Ascending aorta (tissue), 2 donors: Measurements from ENCODE around the gene OR10AD1. TPM values are rescaled to one million over a fixed set of nuclear protein-coding genes. Genes with fewer than 3 reads are reported as not detected.

Experiments used
- DNase-seq, 2 donors: peaks; one replicate each; pipeline ENCODE4 v3.0.0-alpha.2; 2019; ENCODE audit warnings: low spot score in 2 of 2
- H3K27ac ChIP-seq, 2 donors: fragments of 200-600 bp; sonication (generic); one replicate each; pipeline ENCODE4 v1.5.1; 2016 to 2017; ENCODE audit warnings: mild to moderate bottlenecking in 1 of 2
- H3K27me3 ChIP-seq: fragments of 200-600 bp; sonication (generic); one replicate; pipeline ENCODE4 v1.5.1; 2017
- H3K36me3 ChIP-seq, 2 donors: fragments of 200-600 bp; sonication (generic); one replicate each; pipeline ENCODE4 v1.5.1; 2016
- H3K4me1 ChIP-seq, 2 donors: fragments of 200-600 bp; sonication (generic); one replicate each; pipeline ENCODE4 v1.5.1; 2016 to 2017; ENCODE audit warnings: mild to moderate bottlenecking in 1 of 2
- H3K4me3 ChIP-seq, 2 donors: fragments of 200-600 bp; sonication (generic); one replicate each; pipeline ENCODE4 v1.5.1; 2016 to 2017; ENCODE audit warnings: mild to moderate bottlenecking in 1 of 2
- H3K9me3 ChIP-seq, 2 donors: fragments of 200-600 bp; sonication (generic); one replicate each; pipeline ENCODE4 v1.5.1; 2016
- intact Hi-C: fragments of 100-400 bp; cut with DNase I; formaldehyde crosslinking; loops from one replicate; pipeline ENCODE4 v1.15.1; 2023
- total RNA-seq: library from RNA; depleted of rRNA; stranded (reverse); fragments of >200 nt; gene quantifications from one replicate; pipeline ENCODE4 v1.1.0, GENCODE V29; 2016
- TF ChIP-seq, protein P1 (sequence below), 3 experiments: fragments of 200-600 bp in 2 of 3; fragments of 450-650 bp in 1 of 3; sonication (generic) in 2 of 3; IDR thresholded peaks; one replicate each; pipeline ENCODE4 v1.5.1; 2016 to 2019; ENCODE audit warnings: antibody characterized with exemption in 3 of 3, mild to moderate bottlenecking in 1 of 3, moderate library complexity in 1 of 3

Gene OR10AD1
- total RNA-seq, 1 donor from 2014 or later = not detected

GRCh38 chr12:48201516-48201915 lies 1.6 kb downstream of the OR10AD1 start:
- Histone ChIP-seq H3K9me3 (peaks cover 0 to 49% of the 10 kb centered on the region in 2 donors), H3K36me3 (peaks cover 0 to 3% of the 10 kb centered on the region in 2 donors), H3K4me3 (no peak overlapping the region), H3K27ac (no peak overlapping the region), H3K27me3 (no peaks in the 10 kb centered on the region), H3K4me1 (peaks cover 0 to 2% of the 10 kb centered on the region in 2 donors)
- intact Hi-C loops = no loop called here
- TF ChIP-seq, protein P1, sequence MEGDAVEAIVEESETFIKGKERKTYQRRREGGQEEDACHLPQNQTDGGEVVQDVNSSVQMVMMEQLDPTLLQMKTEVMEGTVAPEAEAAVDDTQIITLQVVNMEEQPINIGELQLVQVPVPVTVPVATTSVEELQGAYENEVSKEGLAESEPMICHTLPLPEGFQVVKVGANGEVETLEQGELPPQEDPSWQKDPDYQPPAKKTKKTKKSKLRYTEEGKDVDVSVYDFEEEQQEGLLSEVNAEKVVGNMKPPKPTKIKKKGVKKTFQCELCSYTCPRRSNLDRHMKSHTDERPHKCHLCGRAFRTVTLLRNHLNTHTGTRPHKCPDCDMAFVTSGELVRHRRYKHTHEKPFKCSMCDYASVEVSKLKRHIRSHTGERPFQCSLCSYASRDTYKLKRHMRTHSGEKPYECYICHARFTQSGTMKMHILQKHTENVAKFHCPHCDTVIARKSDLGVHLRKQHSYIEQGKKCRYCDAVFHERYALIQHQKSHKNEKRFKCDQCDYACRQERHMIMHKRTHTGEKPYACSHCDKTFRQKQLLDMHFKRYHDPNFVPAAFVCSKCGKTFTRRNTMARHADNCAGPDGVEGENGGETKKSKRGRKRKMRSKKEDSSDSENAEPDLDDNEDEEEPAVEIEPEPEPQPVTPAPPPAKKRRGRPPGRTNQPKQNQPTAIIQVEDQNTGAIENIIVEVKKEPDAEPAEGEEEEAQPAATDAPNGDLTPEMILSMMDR (IDR thresholded peaks at IDR 0.05) = no peak
- no peak for DNase-seq

DNA sequence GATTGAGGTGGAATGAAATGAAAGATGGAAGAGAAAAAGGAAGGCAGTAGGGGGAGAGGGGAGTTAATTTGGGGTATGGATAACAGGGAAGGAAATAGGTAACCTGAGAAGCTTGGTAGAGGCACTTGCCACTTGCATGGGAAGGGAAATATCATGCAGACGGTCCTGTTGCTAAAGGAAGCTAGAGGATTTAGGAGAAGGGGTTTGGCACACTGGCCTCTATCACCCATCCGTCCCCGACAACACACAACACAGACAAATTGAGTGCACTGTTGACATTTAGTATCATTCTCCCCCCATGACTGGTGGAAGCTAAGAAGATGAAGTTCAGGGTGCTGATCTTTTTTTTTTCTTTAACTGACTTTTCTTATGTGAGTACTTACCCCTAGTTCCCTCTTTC lies 2.0 kb downstream of the OR10AD1 start:
- no peak overlapping the region for H3K27ac ChIP-seq
- TF ChIP-seq, protein P1 (IDR thresholded peaks at IDR 0.05) = no peak
- H3K9me3 ChIP-seq = peaks cover 0 to 45% of the 10 kb centered on the region in 2 donors
- peaks cover 0 to 3% of the 10 kb centered on the region in 2 donors for H3K36me3 ChIP-seq
- peaks cover 0 to 2% of the 10 kb centered on the region in 2 donors for H3K4me1 ChIP-seq
- intact Hi-C loops = no loop called here
- DNase-seq = no peak
- H3K27me3 ChIP-seq = no peaks in the 10 kb centered on the region
- H3K4me3 ChIP-seq = no peak overlapping the region

DNA sequence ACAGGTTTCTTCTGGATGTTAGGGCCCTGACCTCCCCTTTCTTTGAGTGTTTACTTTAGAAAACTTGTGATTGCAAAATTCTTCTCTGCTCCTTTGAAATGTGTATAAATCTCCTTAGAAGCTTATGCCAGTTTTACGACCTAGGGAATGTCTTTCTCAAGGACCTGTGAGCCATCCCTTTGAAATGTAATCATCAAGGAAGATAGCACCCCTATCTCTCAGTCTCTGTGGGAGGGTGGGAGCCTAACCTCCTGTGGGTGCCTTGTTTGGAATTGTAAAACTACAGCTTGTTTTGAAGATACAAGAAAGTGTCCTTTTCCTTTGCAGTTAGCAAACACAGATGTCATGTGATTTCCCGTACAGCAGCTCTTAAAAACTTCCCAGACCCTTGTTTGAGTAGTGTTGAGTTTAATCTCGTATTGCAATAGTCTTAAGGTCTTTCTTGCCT lies 3.3 kb downstream of the OR10AD1 start:
- peak overlapping the region in 1 of 2 donors; percentile 97 for H3K27ac ChIP-seq
- H3K27me3 ChIP-seq = no peaks in the 10 kb centered on the region
- TF ChIP-seq, protein P1 (IDR thresholded peaks at IDR 0.05) = no peak
- intact Hi-C loops = loop anchor here (2.0 to 5.0 kb wide), 4 partner anchors 43 to 483 kb away; partner anchors contain the start of genes ASB8, KANSL2 and SENP1
- peaks cover 0 to 2% of the 10 kb centered on the region in 2 donors for H3K4me1 ChIP-seq
- peaks cover 0 to 32% of the 10 kb centered on the region in 2 donors for H3K9me3 ChIP-seq
- peak overlapping the region in 1 of 2 donors; percentile 93 for H3K4me3 ChIP-seq
- no peak for DNase-seq
- peaks cover 0 to 3% of the 10 kb centered on the region in 2 donors for H3K36me3 ChIP-seq

- Histone ChIP-seq H3K9me3 (peaks cover 0 to 24% of the 10 kb centered on the region in 2 donors), H3K36me3 (peaks cover 0 to 3% of the 10 kb centered on the region in 2 donors), H3K4me1 (peaks cover 0 to 2% of the 10 kb centered on the region in 2 donors), H3K4me3 (peak overlapping the region; percentile 70 to 93), H3K27me3 (no peaks in the 10 kb centered on the region), H3K27ac (peak overlapping the region; percentile 97 to 99)
- intact Hi-C loops = loop anchor here (1.0 to 5.0 kb wide), 6 partner anchors 16 to 484 kb away; partner anchors contain the start of genes ASB8, CCDC184, KANSL2 and SENP1
- DNase-seq = no peak
- TF ChIP-seq, protein P1 (IDR thresholded peaks at IDR 0.05) = no peak
Measured at GRCh38 chr12:48198985-48199384, 4.1 kb downstream of the OR10AD1 start.

- no peaks in the 10 kb centered on the region for H3K27me3 ChIP-seq
- H3K4me3 ChIP-seq = peak overlapping the region; percentile 70 to 93
- DNase-seq = peak in 1 of 2 donors; percentile 72
- H3K9me3 ChIP-seq = peaks cover 0 to 21% of the 10 kb centered on the region in 2 donors
- intact Hi-C loops = loop anchor here (1.0 to 5.0 kb wide), 6 partner anchors 15 to 484 kb away; partner anchors contain the start of genes ASB8, CCDC184, KANSL2 and SENP1
- H3K36me3 ChIP-seq = no peaks in the 10 kb centered on the region
- TF ChIP-seq, protein P1 (IDR thresholded peaks at IDR 0.05) = no peak
- H3K27ac ChIP-seq = peak overlapping the region; percentile 97 to 99
- H3K4me1 ChIP-seq = peaks cover 0 to 2% of the 10 kb centered on the region in 2 donors
Measured at GRCh38 chr12:48198672-48198971, 4.5 kb downstream of the OR10AD1 start.
